Body of pancreas (tissue), 4 donors: ENCODE data around the gene ISYNA1. TPM values are rescaled to one million over a fixed set of nuclear protein-coding genes. Genes with fewer than 3 reads are reported as not detected.
A peak's percentile ranks its signal among the peaks of the same experiment; 100 is the strongest.

ENCODE experiments used
- ATAC-seq: fragments of 150-250 bp; one replicate; pipeline ENCODE4 v1.9.1; 2016
- DNase-seq, 4 donors: peaks; one replicate each; pipeline ENCODE4 v3.0.0-alpha.2; 2019
- H3K27ac ChIP-seq, 4 donors: fragments of 200-600 bp; sonication (generic); 1 replicate in 3 of 4; 2 replicates in 1 of 4; pipeline versions ENCODE4 v1.5.1 to v1.6.1; 2016 to 2019; ENCODE audit warnings: mild to moderate bottlenecking in 1 of 4, mixed read lengths in 1 of 4, moderate library complexity in 1 of 4
- H3K27me3 ChIP-seq, 2 donors: fragments of 200-600 bp; sonication (generic); one replicate each; pipeline ENCODE4 v1.6.0; 2016; ENCODE audit warnings: mild to moderate bottlenecking in 1 of 2
- H3K36me3 ChIP-seq, 2 donors: fragments of 200-600 bp; sonication (generic); replicated peaks in 1 of 2; 2 replicates each; pipeline ENCODE4 v1.5.1; 2016; ENCODE audit warnings: low read depth in 2 of 2; ENCODE audit not compliant: insufficient read depth in 1 of 2
- H3K4me1 ChIP-seq: fragments of 200-600 bp; sonication (generic); one replicate; pipeline ENCODE4 v1.6.0; 2016
- H3K4me3 ChIP-seq, 2 donors: fragments of 200-600 bp; sonication (generic); 1 replicate in 1 of 2; 2 replicates in 1 of 2; pipeline ENCODE4 v1.5.1; 2016 to 2019
- H3K9me3 ChIP-seq, 3 donors: fragments of 200-600 bp; sonication (generic); 1 replicate in 2 of 3; 2 replicates in 1 of 3; pipeline ENCODE4 v1.5.1; 2016
- POLR2A ChIP-seq, 3 donors: fragments of 450-650 bp; IDR thresholded peaks; one replicate each; pipeline ENCODE4 v1.6.1; 2016; ENCODE audit warnings: antibody characterized with exemption in 3 of 3, mild to moderate bottlenecking in 2 of 3
- WGBS, 2 donors: methylation state at CpG; one replicate each; pipeline ENCODE4 v1.1.5; 2017; 5-methylcytosine and 5-hydroxymethylcytosine counted together
- intact Hi-C: fragments of 100-400 bp; cut with DNase I; formaldehyde crosslinking; loops from one replicate; pipeline ENCODE4 v1.15.1; 2023
- total RNA-seq, 2 donors: library from RNA; depleted of rRNA; stranded (reverse); fragments of >200 nt; gene quantifications; one replicate each; pipeline ENCODE4 v1.1.0, GENCODE V29; 2016
- TF ChIP-seq, protein P1 (sequence below), 7 experiments: fragments of 450-650 bp in 4 of 7; fragments of 200-600 bp in 3 of 7; sonication (generic) in 3 of 7; IDR thresholded peaks; one replicate each; pipeline ENCODE4 v1.5.1; 2016 to 2019; ENCODE audit warnings: antibody characterized with exemption in 7 of 7

Gene ISYNA1
- total RNA-seq, 2 donors from 2014 or later = 52.7 to 72.8 TPM

DNA sequence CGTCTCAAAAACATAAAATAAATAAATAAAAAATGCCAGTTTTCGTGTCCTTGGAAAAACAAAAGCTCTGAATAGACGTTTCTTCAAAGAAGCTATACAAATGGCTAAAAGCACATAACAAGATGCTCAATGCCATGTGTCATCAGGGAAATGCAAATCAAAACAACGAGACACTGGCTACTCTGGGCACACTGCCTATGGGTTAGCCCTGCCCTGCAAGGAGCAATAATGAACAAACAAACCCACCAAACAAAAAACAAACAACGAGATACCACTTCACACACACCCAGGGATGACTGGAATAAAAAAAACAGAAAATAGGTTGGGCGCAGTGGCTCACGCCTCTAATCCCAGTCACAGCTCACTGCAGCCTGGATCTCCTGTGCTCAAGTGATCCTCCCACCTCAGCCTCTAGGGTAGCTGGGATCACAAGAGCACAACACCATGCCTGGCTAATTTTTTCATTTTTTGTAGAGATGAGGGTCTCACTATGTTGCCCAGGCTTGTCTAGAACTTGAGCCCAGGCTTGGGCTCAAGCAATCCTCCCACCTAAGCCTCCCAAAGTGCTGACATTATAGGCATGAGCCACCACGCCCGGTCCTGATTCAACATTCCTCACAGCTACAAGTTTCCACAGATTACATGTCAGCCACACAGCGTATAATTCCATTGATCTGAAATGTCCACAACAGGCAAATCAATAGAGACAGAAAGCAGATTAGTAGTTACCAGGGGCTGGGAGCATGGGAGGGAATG lies 15.5 kb upstream of the ISYNA1 start:
- no peak overlapping the region for H3K27ac ChIP-seq
- peaks cover 11% of the 10 kb centered on the region for H3K4me1 ChIP-seq
- WGBS, 2 donors = 77 to 78% methylated on average over 10 of the region's 10 CpGs
- TF ChIP-seq POLR2A (IDR thresholded peaks at IDR 0.05) = no peak
- TF ChIP-seq, protein P1, sequence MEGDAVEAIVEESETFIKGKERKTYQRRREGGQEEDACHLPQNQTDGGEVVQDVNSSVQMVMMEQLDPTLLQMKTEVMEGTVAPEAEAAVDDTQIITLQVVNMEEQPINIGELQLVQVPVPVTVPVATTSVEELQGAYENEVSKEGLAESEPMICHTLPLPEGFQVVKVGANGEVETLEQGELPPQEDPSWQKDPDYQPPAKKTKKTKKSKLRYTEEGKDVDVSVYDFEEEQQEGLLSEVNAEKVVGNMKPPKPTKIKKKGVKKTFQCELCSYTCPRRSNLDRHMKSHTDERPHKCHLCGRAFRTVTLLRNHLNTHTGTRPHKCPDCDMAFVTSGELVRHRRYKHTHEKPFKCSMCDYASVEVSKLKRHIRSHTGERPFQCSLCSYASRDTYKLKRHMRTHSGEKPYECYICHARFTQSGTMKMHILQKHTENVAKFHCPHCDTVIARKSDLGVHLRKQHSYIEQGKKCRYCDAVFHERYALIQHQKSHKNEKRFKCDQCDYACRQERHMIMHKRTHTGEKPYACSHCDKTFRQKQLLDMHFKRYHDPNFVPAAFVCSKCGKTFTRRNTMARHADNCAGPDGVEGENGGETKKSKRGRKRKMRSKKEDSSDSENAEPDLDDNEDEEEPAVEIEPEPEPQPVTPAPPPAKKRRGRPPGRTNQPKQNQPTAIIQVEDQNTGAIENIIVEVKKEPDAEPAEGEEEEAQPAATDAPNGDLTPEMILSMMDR (IDR thresholded peaks at IDR 0.05) = no peak
- H3K36me3 ChIP-seq = peaks cover 11 to 15% of the 10 kb centered on the region in 2 donors
- DNase-seq (no peak), ATAC-seq (no peak)
- H3K4me3 ChIP-seq = no peak overlapping the region
- no peaks in the 10 kb centered on the region for H3K9me3 ChIP-seq
- H3K27me3 ChIP-seq = no peaks in the 10 kb centered on the region
- intact Hi-C loops = no loop called here

DNA sequence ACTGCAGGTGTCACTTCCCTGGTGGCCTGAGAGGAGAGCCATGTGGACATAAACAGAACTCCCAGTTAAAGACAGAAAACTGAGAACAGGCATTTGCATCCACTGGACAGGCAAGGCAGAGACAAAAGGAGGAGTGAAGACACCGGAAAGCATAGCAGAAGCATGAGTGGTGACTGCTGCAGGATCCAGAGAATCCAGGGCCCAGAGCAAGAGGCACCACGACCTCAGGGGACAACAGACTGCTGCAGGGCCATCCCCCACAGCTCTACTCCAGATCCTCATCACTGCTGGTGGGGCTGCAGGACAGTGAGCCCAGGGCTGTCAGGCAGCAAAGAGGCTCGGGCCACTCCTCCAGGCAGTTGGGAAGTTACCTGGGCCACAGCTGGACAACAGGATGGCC lies 14.5 kb upstream of the ISYNA1 start:
- intact Hi-C loops = no loop called here
- H3K27ac ChIP-seq = no peak overlapping the region
- no peaks in the 10 kb centered on the region for H3K9me3 ChIP-seq
- TF ChIP-seq POLR2A (IDR thresholded peaks at IDR 0.05) = no peak
- TF ChIP-seq, protein P1 (IDR thresholded peaks at IDR 0.05) = no peak
- H3K4me3 ChIP-seq = no peak overlapping the region
- no peak for DNase-seq
- ATAC-seq = no peak
- WGBS, 2 donors = 84 to 88% methylated on average over 3 of the region's 3 CpGs
- H3K4me1 ChIP-seq = peaks cover 11% of the 10 kb centered on the region
- H3K36me3 ChIP-seq = peaks cover 12 to 15% of the 10 kb centered on the region in 2 donors
- H3K27me3 ChIP-seq = no peaks in the 10 kb centered on the region

DNA sequence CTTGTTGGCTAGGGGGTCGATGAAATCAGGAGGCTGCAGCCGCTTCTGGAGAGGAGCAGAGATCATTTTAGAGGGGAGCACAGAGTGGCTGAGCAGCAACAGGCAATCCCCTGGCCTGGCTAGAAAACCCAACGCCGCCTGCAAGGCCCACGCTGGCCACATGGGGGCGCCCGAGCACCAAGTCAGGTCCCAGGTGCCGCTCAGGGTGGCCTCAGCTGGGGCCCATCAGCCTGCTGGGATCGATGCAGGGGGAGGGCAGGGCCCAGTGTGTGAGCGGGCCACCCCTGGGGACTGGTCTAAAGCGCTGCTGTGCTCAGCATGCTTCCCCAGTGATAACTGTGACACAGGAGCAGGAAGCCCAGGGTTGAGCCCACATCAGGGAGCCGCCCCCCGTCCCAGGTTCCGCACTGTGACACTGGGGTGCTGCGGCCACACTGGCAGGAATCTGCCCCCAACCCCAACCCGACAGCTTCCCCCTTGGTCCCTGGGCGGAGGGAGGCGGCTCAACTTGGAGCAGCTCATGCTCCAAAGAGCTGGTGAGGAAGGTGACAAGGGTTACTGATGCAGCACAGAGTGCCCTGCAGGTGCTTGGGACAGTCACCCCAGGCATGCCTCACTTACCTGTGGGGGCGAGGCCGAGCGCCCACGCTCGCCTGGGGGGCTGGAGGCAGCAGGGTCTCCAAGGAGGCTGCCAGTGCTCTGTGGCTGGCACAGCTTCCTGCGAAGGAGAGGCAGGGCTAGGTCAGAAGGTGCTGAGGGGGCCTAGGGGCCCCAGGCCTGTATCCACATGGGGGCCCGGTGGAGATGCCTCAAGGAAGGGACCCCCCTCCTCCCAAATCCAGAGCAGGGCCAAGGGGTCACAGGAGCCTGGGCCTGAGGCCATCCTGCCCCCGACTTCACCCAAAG lies 13.3 kb upstream of the ISYNA1 start:
- Histone ChIP-seq H3K36me3 (peaks cover 15 to 21% of the 10 kb centered on the region in 2 donors), H3K27me3 (no peaks in the 10 kb centered on the region), H3K4me1 (peaks cover 11% of the 10 kb centered on the region), H3K4me3 (no peak overlapping the region), H3K27ac (peak overlapping the region in 2 of 4 donors; percentile 43 to 52), H3K9me3 (no peaks in the 10 kb centered on the region)
- ATAC-seq = peak; percentile 90
- intact Hi-C loops = no loop called here
- DNase-seq = peak; percentile 88 to 93 (median 89)
- 51 to 56% methylated on average over 8 to 15 of the region's 26 CpGs for WGBS, 2 donors
- no peak for TF ChIP-seq POLR2A (IDR thresholded peaks at IDR 0.05)
- TF ChIP-seq, protein P1 (IDR thresholded peaks at IDR 0.05) = peak; percentile 93 to 98 (median 95)

DNA sequence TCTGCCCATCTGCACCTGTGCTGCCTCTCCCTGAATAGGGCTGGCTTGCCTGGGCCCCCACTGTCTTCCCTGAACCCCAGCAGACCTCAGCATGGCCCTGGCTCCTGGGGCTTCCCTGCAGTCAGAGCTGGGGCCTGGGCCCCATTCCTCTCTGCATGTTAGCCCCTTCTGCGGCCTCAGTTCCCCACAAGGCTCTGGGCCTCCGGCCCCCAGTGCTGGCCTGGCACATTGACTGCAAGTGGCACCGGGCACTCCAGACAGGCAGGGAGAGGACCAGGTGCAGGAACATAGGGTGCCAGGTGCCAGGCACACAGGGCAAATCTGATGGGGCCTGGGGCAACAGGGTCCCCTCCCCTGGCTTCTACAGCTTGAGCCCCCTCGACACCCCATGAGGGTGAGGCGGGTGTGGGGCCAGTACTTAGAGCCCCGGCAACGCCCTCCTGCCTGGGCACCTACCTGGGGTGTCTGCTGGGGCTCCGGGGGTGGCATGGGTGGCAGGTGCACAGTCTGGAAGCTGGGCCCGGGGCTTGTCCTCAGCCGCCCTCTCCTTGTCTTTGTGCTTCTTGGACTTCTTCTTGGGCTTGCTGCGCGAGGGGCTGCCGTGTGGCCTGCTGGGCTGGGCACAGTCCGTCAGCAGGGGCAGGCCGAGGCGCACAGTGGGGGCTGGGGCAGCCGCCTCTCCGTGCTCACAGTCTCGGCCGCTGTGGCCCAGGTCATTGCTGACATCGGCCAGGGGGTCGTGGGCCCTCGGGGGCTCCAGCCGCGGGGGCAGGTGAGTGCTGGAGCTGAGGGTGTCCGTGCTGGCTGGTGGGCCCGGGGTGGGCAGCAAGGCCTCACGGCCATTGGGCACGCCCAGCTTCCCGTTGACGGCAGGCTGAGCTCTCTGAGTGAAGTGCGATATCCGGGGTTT lies 12.3 kb upstream of the ISYNA1 start:
- DNase-seq (no peak), ATAC-seq (no peak)
- H3K9me3 ChIP-seq = no peaks in the 10 kb centered on the region
- peaks cover 21 to 27% of the 10 kb centered on the region in 2 donors for H3K36me3 ChIP-seq
- TF ChIP-seq POLR2A (IDR thresholded peaks at IDR 0.05) = no peak
- TF ChIP-seq, protein P1 (IDR thresholded peaks at IDR 0.05) = no peak
- intact Hi-C loops = no loop called here
- H3K4me3 ChIP-seq = no peak overlapping the region
- peaks cover 11% of the 10 kb centered on the region for H3K4me1 ChIP-seq
- no peaks in the 10 kb centered on the region for H3K27me3 ChIP-seq
- WGBS, 2 donors = 68 to 87% methylated on average over 6 to 32 of the region's 33 CpGs
- H3K27ac ChIP-seq = peak overlapping the region in 1 of 4 donors; percentile 43
